Measurements from ENCODE around the gene NTRK2. TPM values are rescaled to one million over a fixed set of nuclear protein-coding genes. Genes with fewer than 3 reads are reported as not detected.

Gene NTRK2
- total RNA-seq, 6 donors from 2014 or later: 0.30 to 16.8 (median 2.6) TPM

GRCh38 chr9:84811751-84812074 lies 142.2 kb downstream of the NTRK2 start:
- DNase-seq (no peak), ATAC-seq (ENCODE audit: low FRiP score in 2 of 2) (no peak)
- Histone ChIP-seq H3K36me3 (no peaks in the 10 kb centered on the region), H3K9me3 (no peaks in the 10 kb centered on the region), H3K27ac (no peak overlapping the region), H3K27me3 (no peaks in the 10 kb centered on the region), H3K4me3 (no peak overlapping the region), H3K4me1 (no peaks in the 10 kb centered on the region)
- WGBS, 2 donors: 27 to 71% methylated on average over 1 of the region's 1 CpG
- TF ChIP-seq POLR2AphosphoS5 (IDR thresholded peaks at IDR 0.05) (no peak), CTCF (IDR thresholded peaks at IDR 0.05) (no peak), EP300 (IDR thresholded peaks at IDR 0.05) (no peak), POLR2A (IDR thresholded peaks at IDR 0.05) (no peak)

GRCh38 chr9:84812355-84812754 lies 142.8 kb downstream of the NTRK2 start:
- no peak for ATAC-seq (ENCODE audit: low FRiP score in 2 of 2)
- Histone ChIP-seq H3K4me3 (no peak overlapping the region), H3K4me1 (no peaks in the 10 kb centered on the region), H3K9me3 (no peaks in the 10 kb centered on the region), H3K27ac (no peak overlapping the region), H3K36me3 (no peaks in the 10 kb centered on the region), H3K27me3 (no peaks in the 10 kb centered on the region)
- TF ChIP-seq POLR2AphosphoS5 (IDR thresholded peaks at IDR 0.05): no peak
- no peak for TF ChIP-seq POLR2A (IDR thresholded peaks at IDR 0.05)
- no peak for TF ChIP-seq EP300 (IDR thresholded peaks at IDR 0.05)
- TF ChIP-seq CTCF (IDR thresholded peaks at IDR 0.05): no peak
- WGBS, 2 donors: 88% methylated on average over 5 of the region's 5 CpGs
- no peak for DNase-seq

- Histone ChIP-seq H3K9me3 (no peaks in the 10 kb centered on the region), H3K4me3 (no peak overlapping the region), H3K36me3 (no peaks in the 10 kb centered on the region), H3K27me3 (no peaks in the 10 kb centered on the region), H3K27ac (no peak overlapping the region), H3K4me1 (no peaks in the 10 kb centered on the region)
- WGBS, 2 donors: 81 to 85% methylated on average over 2 to 3 of the region's 3 CpGs
- TF ChIP-seq CTCF (IDR thresholded peaks at IDR 0.05) (no peak), POLR2A (IDR thresholded peaks at IDR 0.05) (no peak), POLR2AphosphoS5 (IDR thresholded peaks at IDR 0.05) (no peak)
- DNase-seq: no peak
- no peak for ATAC-seq (ENCODE audit: low FRiP score in 2 of 2)
Measured at GRCh38 chr9:84812847-84813246, 143.3 kb downstream of the NTRK2 start.

- Histone ChIP-seq H3K4me3 (no peak overlapping the region), H3K27me3 (no peaks in the 10 kb centered on the region), H3K9me3 (no peaks in the 10 kb centered on the region), H3K4me1 (no peaks in the 10 kb centered on the region), H3K36me3 (no peaks in the 10 kb centered on the region), H3K27ac (no peak overlapping the region)
- TF ChIP-seq POLR2AphosphoS5 (IDR thresholded peaks at IDR 0.05): no peak
- no peak for TF ChIP-seq POLR2A (IDR thresholded peaks at IDR 0.05)
- no peak for TF ChIP-seq CTCF (IDR thresholded peaks at IDR 0.05)
- no peak for TF ChIP-seq EP300 (IDR thresholded peaks at IDR 0.05)
- 94% methylated on average over 1 of the region's 1 CpG for WGBS, 2 donors
- no peak for DNase-seq
- ATAC-seq (ENCODE audit: low FRiP score in 2 of 2): no peak
Measured at GRCh38 chr9:84815554-84815953, 146.0 kb downstream of the NTRK2 start.

GRCh38 chr9:84817038-84817437 lies 147.5 kb downstream of the NTRK2 start:
- whole genome bisulfite sequencing, 2 donors: 86 to 100% methylated on average over 6 of the region's 6 CpGs
- H3K36me3 ChIP-seq: no peaks in the 10 kb centered on the region

More at GRCh38 chr9:84817038-84817437, 147.5 kb downstream of the NTRK2 start:
- DNase-seq: no peak
- TF ChIP-seq POLR2AphosphoS5 (IDR thresholded peaks at IDR 0.05): no peak
- no peak for TF ChIP-seq POLR2A (IDR thresholded peaks at IDR 0.05)
- TF ChIP-seq EP300 (IDR thresholded peaks at IDR 0.05): no peak
- TF ChIP-seq CTCF (IDR thresholded peaks at IDR 0.05): no peak
- ATAC-seq (ENCODE audit: low FRiP score in 2 of 2): no peak
- no peaks in the 10 kb centered on the region for H3K9me3 ChIP-seq
- no peak overlapping the region for H3K27ac ChIP-seq
- no peaks in the 10 kb centered on the region for H3K4me1 ChIP-seq
- H3K27me3 ChIP-seq: no peaks in the 10 kb centered on the region
- H3K4me3 ChIP-seq: no peak overlapping the region

Data from upper lobe of left lung (tissue), 6 donors.